Neuronal stem cell (in vitro differentiated cells): ENCODE data around the gene PLEKHA6. TPM values are rescaled to one million over a fixed set of nuclear protein-coding genes. Genes with fewer than 3 reads are reported as not detected.

Experiments
- DNase-seq: peaks from one replicate; pipeline ENCODE4 v3.0.0-alpha.2; 2013; ENCODE audit warnings: low spot score
- H2AFZ ChIP-seq: one replicate; pipeline ENCODE4 v1.6.1; 2013; ENCODE audit warnings: mild to moderate bottlenecking, low read length, inconsistent platforms
- H2AK5ac ChIP-seq: 2 replicates; pipeline ENCODE4 v1.6.1; 2013; ENCODE audit warnings: low read depth, mild to moderate bottlenecking, inconsistent platforms, low read length, moderate library complexity, mixed read lengths
- H2BK120ac ChIP-seq: 2 replicates; pipeline ENCODE4 v1.6.1; 2013; ENCODE audit warnings: low read depth, mild to moderate bottlenecking, inconsistent platforms, low read length, moderate library complexity, mixed read lengths
- H2BK12ac ChIP-seq: one replicate; pipeline ENCODE4 v1.6.1; 2013; ENCODE audit warnings: low read length, inconsistent platforms
- H2BK15ac ChIP-seq: 2 replicates; pipeline ENCODE4 v1.6.1; 2013; ENCODE audit warnings: mild to moderate bottlenecking, low read length, inconsistent platforms, mixed read lengths
- H2BK5ac ChIP-seq: one replicate; pipeline ENCODE4 v1.6.1; 2013; ENCODE audit warnings: inconsistent platforms, mild to moderate bottlenecking, low read length, moderate library complexity
- H3K14ac ChIP-seq: one replicate; pipeline ENCODE4 v1.6.1; 2013; ENCODE audit warnings: low read length, inconsistent platforms
- H3K18ac ChIP-seq: 2 replicates; pipeline ENCODE4 v1.6.1; 2013; ENCODE audit warnings: low read length, inconsistent platforms
- H3K23ac ChIP-seq: 2 replicates; pipeline ENCODE4 v1.6.1; 2013; ENCODE audit warnings: low read depth, mild to moderate bottlenecking, mixed read lengths, low read length, inconsistent platforms; ENCODE audit not compliant: poor library complexity
- H3K27ac ChIP-seq: replicated peaks from 3 replicates; pipeline ENCODE4 v1.5.1; 2013; ENCODE audit warnings: low read length, inconsistent platforms
- H3K27me3 ChIP-seq, 3 experiments: 2 replicates each; pipeline ENCODE4 v1.6.1; 2013; ENCODE audit warnings: low read length in 3 of 3, mild to moderate bottlenecking in 2 of 3, inconsistent platforms in 1 of 3, low read depth in 1 of 3, mixed read lengths in 1 of 3, moderate library complexity in 1 of 3; ENCODE audit not compliant: control insufficient read depth in 3 of 3, insufficient read depth in 3 of 3
- H3K36me3 ChIP-seq, 2 donors: replicated peaks in 1 of 2; 2 replicates each; pipeline ENCODE4 v1.6.1; 2013; ENCODE audit warnings: low read length in 2 of 2; ENCODE audit not compliant: control insufficient read depth in 2 of 2, insufficient read depth in 2 of 2
- H3K4ac ChIP-seq: 2 replicates; pipeline ENCODE4 v1.6.1; 2013; ENCODE audit warnings: inconsistent platforms, mild to moderate bottlenecking, low read length, moderate library complexity
- H3K4me1 ChIP-seq, 2 donors: 1 replicate in 1 of 2; 2 replicates in 1 of 2; pipeline ENCODE4 v1.6.1; 2013; ENCODE audit warnings: low read length in 2 of 2, low read depth in 1 of 2; ENCODE audit not compliant: control insufficient read depth in 2 of 2, insufficient read depth in 1 of 2
- H3K4me2 ChIP-seq: one replicate; pipeline ENCODE4 v1.6.1; 2013; ENCODE audit warnings: mild to moderate bottlenecking, low read length, inconsistent platforms; ENCODE audit not compliant: insufficient read depth, poor library complexity, severe bottlenecking
- H3K4me3 ChIP-seq, 2 donors: 2 replicates each; pipeline ENCODE4 v1.5.1; 2013; ENCODE audit warnings: low read length in 2 of 2, mild to moderate bottlenecking in 2 of 2, inconsistent platforms in 1 of 2, moderate library complexity in 1 of 2
- H3K79me1 ChIP-seq: one replicate; pipeline ENCODE4 v1.6.1; 2013; ENCODE audit warnings: low read depth, mild to moderate bottlenecking, inconsistent platforms, low read length, moderate library complexity
- H3K9ac ChIP-seq: one replicate; pipeline ENCODE4 v1.6.1; 2013; ENCODE audit warnings: mild to moderate bottlenecking, low read depth, low read length, inconsistent platforms; ENCODE audit not compliant: poor library complexity
- H3K9me3 ChIP-seq, 2 donors: replicated peaks in 1 of 2; 2 replicates each; pipeline versions ENCODE3 to v1.6.1; 2013; ENCODE audit warnings: low read length in 2 of 2, mild to moderate bottlenecking in 2 of 2, inconsistent platforms in 1 of 2, low read depth in 1 of 2, mixed read lengths in 1 of 2, moderate library complexity in 1 of 2; ENCODE audit not compliant: control insufficient read depth in 2 of 2, insufficient read depth in 1 of 2
- H4K8ac ChIP-seq: one replicate; pipeline ENCODE4 v1.6.1; 2013; ENCODE audit warnings: low read depth, mild to moderate bottlenecking, inconsistent platforms, low read length, moderate library complexity
- H4K91ac ChIP-seq: one replicate; pipeline ENCODE4 v1.6.1; 2013; ENCODE audit warnings: low read length, low read depth, mild to moderate bottlenecking, inconsistent platforms; ENCODE audit not compliant: poor library complexity
- WGBS, 2 donors: extraction: QIAGEN DNeasy Blood & Tissue Kit; methylation state at CpG; one replicate each; pipeline ENCODE4 v1.1.7; 2013; ENCODE audit warnings: missing lambda C conversion rate in 2 of 2, mixed read lengths in 1 of 2; ENCODE audit not compliant: insufficient read length in 2 of 2, insufficient replicate concordance in 1 of 2; ENCODE audit errors: extremely low coverage in 2 of 2; 5-methylcytosine and 5-hydroxymethylcytosine counted together
- polyA plus RNA-seq, 2 experiments: library from polyadenylated mRNA; stranded (reverse); fragments of 200-250 nt; gene quantifications; one replicate each; pipeline ENCODE4 v1.2.3, GENCODE V29; 2013

The PLEKHA6 gene, protein sequence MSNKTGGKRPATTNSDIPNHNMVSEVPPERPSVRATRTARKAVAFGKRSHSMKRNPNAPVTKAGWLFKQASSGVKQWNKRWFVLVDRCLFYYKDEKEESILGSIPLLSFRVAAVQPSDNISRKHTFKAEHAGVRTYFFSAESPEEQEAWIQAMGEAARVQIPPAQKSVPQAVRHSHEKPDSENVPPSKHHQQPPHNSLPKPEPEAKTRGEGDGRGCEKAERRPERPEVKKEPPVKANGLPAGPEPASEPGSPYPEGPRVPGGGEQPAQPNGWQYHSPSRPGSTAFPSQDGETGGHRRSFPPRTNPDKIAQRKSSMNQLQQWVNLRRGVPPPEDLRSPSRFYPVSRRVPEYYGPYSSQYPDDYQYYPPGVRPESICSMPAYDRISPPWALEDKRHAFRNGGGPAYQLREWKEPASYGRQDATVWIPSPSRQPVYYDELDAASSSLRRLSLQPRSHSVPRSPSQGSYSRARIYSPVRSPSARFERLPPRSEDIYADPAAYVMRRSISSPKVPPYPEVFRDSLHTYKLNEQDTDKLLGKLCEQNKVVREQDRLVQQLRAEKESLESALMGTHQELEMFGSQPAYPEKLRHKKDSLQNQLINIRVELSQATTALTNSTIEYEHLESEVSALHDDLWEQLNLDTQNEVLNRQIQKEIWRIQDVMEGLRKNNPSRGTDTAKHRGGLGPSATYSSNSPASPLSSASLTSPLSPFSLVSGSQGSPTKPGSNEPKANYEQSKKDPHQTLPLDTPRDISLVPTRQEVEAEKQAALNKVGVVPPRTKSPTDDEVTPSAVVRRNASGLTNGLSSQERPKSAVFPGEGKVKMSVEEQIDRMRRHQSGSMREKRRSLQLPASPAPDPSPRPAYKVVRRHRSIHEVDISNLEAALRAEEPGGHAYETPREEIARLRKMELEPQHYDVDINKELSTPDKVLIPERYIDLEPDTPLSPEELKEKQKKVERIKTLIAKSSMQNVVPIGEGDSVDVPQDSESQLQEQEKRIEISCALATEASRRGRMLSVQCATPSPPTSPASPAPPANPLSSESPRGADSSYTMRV
- 0.49 TPM for polyA plus RNA-seq (2013, experiment 1 of 2)
- 0.48 TPM for polyA plus RNA-seq (2013, experiment 2 of 2)

DNA sequence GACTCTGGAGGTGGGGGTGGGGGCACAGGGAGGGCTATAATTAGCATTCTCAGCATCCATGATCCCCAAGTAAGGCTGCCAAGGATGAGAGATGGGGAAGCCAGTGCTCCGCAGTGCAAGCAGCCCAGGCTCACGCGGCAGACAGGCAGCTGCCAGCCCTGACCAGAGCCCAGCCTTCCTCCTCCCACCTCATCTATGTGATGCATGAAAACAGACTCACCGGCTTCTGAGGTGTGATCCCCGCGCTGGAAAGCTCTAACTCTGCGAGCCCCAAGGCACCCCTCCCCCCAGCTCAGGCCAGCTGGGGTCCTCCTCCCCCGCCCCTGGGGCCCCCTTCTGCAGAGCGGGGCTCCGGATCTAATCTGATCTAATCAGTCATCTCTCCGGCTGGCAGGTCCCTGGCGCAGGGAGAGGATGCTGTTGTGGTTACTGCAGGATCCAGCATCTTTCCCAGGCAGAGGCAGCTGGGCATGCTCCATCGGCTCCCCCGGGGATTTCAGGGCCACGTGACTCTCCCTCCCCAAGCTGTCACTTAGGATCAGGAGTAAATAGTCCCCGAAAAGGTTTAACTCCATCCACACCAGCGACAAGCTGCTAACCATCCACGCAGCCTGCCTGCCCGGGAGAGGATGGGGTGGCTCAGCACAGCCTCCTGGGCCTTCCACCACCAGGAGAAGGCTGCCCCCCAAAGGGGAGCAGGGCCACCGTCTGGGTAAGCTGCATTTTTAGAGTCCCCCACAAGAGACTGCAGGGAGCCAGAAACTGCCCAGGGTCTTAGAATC lies at the start of gene PLEKHA6:
TSS of gene PLEKHA6 (minus strand) at position 456 of the 782 bp plus-strand sequence. CDS start 86,202 bp downstream, outside the sequence.
- Histone ChIP-seq H3K27me3 (peaks cover 0 to 18% (median 6%) of the 10 kb centered on the region in 3 experiments), H2BK12ac (no peak within 1 kb of the TSS), H2BK5ac (peak within 1 kb of the TSS; percentile 14), H3K36me3 (no peaks in the 10 kb centered on the region), H3K4ac (no peak within 1 kb of the TSS), H3K4me1 (peaks cover 23 to 29% of the 10 kb centered on the region in 2 donors), H3K79me1 (no peaks in the 10 kb centered on the region), H4K91ac (no peak within 1 kb of the TSS), H3K4me3 (peak within 1 kb of the TSS in 1 of 2 donors; percentile 20), H3K23ac (no peak within 1 kb of the TSS), H3K9ac (no peak within 1 kb of the TSS), H4K8ac (no peak within 1 kb of the TSS), H3K27ac (no peak within 1 kb of the TSS), H3K4me2 (peak within 1 kb of the TSS; percentile 58), H3K9me3 (no peaks in the 10 kb centered on the region), H3K18ac (peak within 1 kb of the TSS; percentile 32), H3K14ac (no peak within 1 kb of the TSS), H2AFZ (peak within 1 kb of the TSS; percentile 79), H2BK120ac (no peak within 1 kb of the TSS), H2AK5ac (no peak within 1 kb of the TSS), H2BK15ac (peak within 1 kb of the TSS; percentile 61)
- no CpG with 5 or more reads among the region's 20 CpGs for WGBS, 2 donors
- DNase-seq = no peak

DNA sequence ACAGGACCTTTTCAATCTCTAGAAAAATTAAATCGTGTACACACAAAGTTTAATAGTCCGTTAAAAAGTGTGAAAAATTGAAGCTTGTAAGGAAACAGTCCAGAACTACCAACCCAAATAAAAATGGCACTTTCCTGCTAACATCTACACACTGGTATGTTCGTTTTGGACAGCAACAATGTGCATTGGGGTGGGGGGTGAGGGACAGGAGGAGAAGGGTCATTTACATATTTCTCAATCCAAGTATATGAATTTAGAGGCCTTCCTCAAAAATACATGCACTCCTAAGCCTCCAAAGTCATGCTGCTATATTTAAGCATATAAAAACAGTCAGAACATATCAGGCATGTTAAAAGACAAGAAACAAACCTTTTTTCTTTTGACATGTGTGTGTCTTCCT lies 49.4 kb upstream of the PLEKHA6 start:
- Histone ChIP-seq H3K4me1 (no peaks in the 10 kb centered on the region), H2AK5ac (no peak overlapping the region), H4K8ac (no peak overlapping the region), H4K91ac (no peak overlapping the region), H3K18ac (no peak overlapping the region), H3K27me3 (no peaks in the 10 kb centered on the region), H3K4me3 (peak overlapping the region; percentile 91 to 98), H2BK5ac (no peak overlapping the region), H2BK15ac (no peak overlapping the region), H3K9me3 (no peaks in the 10 kb centered on the region), H3K36me3 (peaks cover 3 to 64% of the 10 kb centered on the region in 2 donors), H3K79me1 (no peaks in the 10 kb centered on the region), H2BK12ac (no peak overlapping the region), H3K4me2 (peak overlapping the region; percentile 78), H3K27ac (no peak overlapping the region), H3K14ac (no peak overlapping the region), H3K23ac (no peak overlapping the region), H3K9ac (no peak overlapping the region), H3K4ac (no peak overlapping the region), H2AFZ (no peak overlapping the region), H2BK120ac (no peak overlapping the region)
- DNase-seq = no peak
- WGBS, 2 donors = no CpG with 5 or more reads among the region's 3 CpGs

DNA sequence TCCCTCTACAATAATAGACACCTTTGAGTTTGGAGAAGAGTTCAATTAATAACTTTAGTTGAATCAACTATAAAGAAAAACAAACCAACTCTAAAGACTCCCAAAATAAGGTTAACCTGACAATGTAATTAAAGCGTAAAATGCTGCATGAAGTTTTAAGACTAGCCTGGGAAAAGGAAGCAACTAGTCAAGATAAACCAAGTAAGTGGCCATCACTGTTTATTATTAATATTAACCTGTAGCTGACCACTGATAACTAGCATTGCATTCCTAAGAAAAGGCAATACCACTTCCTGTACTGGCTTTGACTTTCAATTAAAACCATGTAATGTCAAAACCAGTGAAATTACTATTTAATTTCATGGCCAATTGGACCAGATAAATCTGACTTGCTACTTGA lies 48.9 kb upstream of the PLEKHA6 start:
- no peak overlapping the region for H4K91ac ChIP-seq
- H3K23ac ChIP-seq = no peak overlapping the region
- no peaks in the 10 kb centered on the region for H3K27me3 ChIP-seq
- no peaks in the 10 kb centered on the region for H3K9me3 ChIP-seq
- no peak overlapping the region for H3K4ac ChIP-seq
- H3K9ac ChIP-seq = no peak overlapping the region
- H3K18ac ChIP-seq = no peak overlapping the region
- H3K27ac ChIP-seq = no peak overlapping the region
- H2BK5ac ChIP-seq = no peak overlapping the region
- H4K8ac ChIP-seq = no peak overlapping the region
- no peak overlapping the region for H2AFZ ChIP-seq
- no peak overlapping the region for H2BK15ac ChIP-seq
- H3K4me2 ChIP-seq = peak overlapping the region; percentile 43
- H3K4me3 ChIP-seq = peak overlapping the region; percentile 33 to 98
- no peaks in the 10 kb centered on the region for H3K79me1 ChIP-seq
- H3K14ac ChIP-seq = no peak overlapping the region
- peaks cover 5 to 69% of the 10 kb centered on the region in 2 donors for H3K36me3 ChIP-seq
- H2AK5ac ChIP-seq = no peak overlapping the region
- H2BK120ac ChIP-seq = no peak overlapping the region
- H2BK12ac ChIP-seq = no peak overlapping the region
- H3K4me1 ChIP-seq = no peaks in the 10 kb centered on the region
- no CpG with 5 or more reads among the region's 1 CpG for WGBS, 2 donors
- DNase-seq = no peak
